HEK293T (cell line): Measurements from ENCODE around the gene FLNA.

Experiments used
- CTCF ChIA-PET: fragments of 350-600 bp; formaldehyde crosslinking; extraction: SDS; loops from one replicate; lab custom pipeline; 2021; ENCODE audit warnings: antibody characterized with exemption, inconsistent platforms; lab: Yijun Ruan, JAX
- POLR2A ChIA-PET: fragments of 350-600 bp; formaldehyde crosslinking; extraction: SDS; loops from one replicate; lab custom pipeline; 2020; ENCODE audit warnings: antibody characterized with exemption, inconsistent platforms; lab: Yijun Ruan, JAX
- DNase-seq: peaks from one replicate; pipeline ENCODE4 v3.0.0; 2012; ENCODE audit warnings: mixed read lengths; ENCODE audit errors: extremely low spot score
- ARNT ChIP-seq: fragments of 450-650 bp; IDR thresholded peaks from 2 replicates; pipeline ENCODE4 v1.6.1; 2017; ENCODE audit warnings: mild to moderate bottlenecking
- BHLHE40 ChIP-seq: fragments of 450-650 bp; IDR thresholded peaks from 2 replicates; pipeline ENCODE4 v1.6.1; 2016; ENCODE audit warnings: mild to moderate bottlenecking, moderate library complexity, borderline replicate concordance
- CTBP1 ChIP-seq: fragments of 450-650 bp; IDR thresholded peaks from 2 replicates; pipeline ENCODE4 v1.6.1; 2016; ENCODE audit warnings: borderline replicate concordance
- ELF4 ChIP-seq: fragments of 450-650 bp; IDR thresholded peaks from 2 replicates; pipeline ENCODE4 v1.6.1; 2017; ENCODE audit warnings: antibody characterized with exemption
- FOXA1 ChIP-seq: fragments of 450-650 bp; IDR thresholded peaks from 2 replicates; pipeline ENCODE4 v1.6.1; 2016; ENCODE audit warnings: mild to moderate bottlenecking
- FOXK2 ChIP-seq: fragments of 450-650 bp; IDR thresholded peaks from 2 replicates; pipeline ENCODE4 v1.6.1; 2016; ENCODE audit warnings: mild to moderate bottlenecking
- FOXM1 ChIP-seq: fragments of 450-650 bp; IDR thresholded peaks from 2 replicates; pipeline ENCODE4 v1.6.1; 2017; ENCODE audit warnings: mild to moderate bottlenecking, borderline replicate concordance
- HDGF ChIP-seq: fragments of 450-650 bp; IDR thresholded peaks from 2 replicates; pipeline ENCODE4 v1.6.1; 2017; ENCODE audit warnings: antibody characterized with exemption, borderline replicate concordance
- L3MBTL2 ChIP-seq: fragments of 450-650 bp; conservative IDR thresholded peaks from 2 replicates; pipeline ENCODE4 v1.6.1; 2016; ENCODE audit warnings: mild to moderate bottlenecking
- LEF1 ChIP-seq: fragments of 450-650 bp; IDR thresholded peaks from 2 replicates; pipeline ENCODE4 v1.6.1; 2017; ENCODE audit warnings: mild to moderate bottlenecking, borderline replicate concordance
- NFRKB ChIP-seq: fragments of 450-650 bp; IDR thresholded peaks from 2 replicates; pipeline ENCODE4 v1.6.1; 2016; ENCODE audit warnings: mild to moderate bottlenecking, moderate library complexity
- PKNOX1 ChIP-seq: fragments of 450-650 bp; IDR thresholded peaks from 2 replicates; pipeline ENCODE4 v1.6.1; 2016
- SP1 ChIP-seq: fragments of 450-650 bp; IDR thresholded peaks from 2 replicates; pipeline ENCODE4 v1.6.1; 2017
- SUZ12 ChIP-seq: fragments of 450-650 bp; IDR thresholded peaks from 2 replicates; pipeline ENCODE4 v1.6.1; 2016; ENCODE audit warnings: mild to moderate bottlenecking
- TARDBP ChIP-seq: fragments of 450-650 bp; IDR thresholded peaks from 2 replicates; pipeline ENCODE4 v1.6.1; 2016
- ZNF384 ChIP-seq: fragments of 450-650 bp; IDR thresholded peaks from 2 replicates; pipeline ENCODE4 v1.6.1; 2016

Gene FLNA

GRCh38 chrX:154380153-154380552 is 5.7 kb upstream of the FLNA start:
- TF ChIP-seq PKNOX1 (no peak), ZNF384 (no peak), L3MBTL2 (no peak)
- no peak for DNase-seq
- POLR2A ChIA-PET, result interaction anchor here (1.6 kb wide), 1 partner anchor 18 kb away, joined by 5 read pairs; the partner anchor contains the start of gene RPL10
- CTCF ChIA-PET, result no interaction called here

DNA sequence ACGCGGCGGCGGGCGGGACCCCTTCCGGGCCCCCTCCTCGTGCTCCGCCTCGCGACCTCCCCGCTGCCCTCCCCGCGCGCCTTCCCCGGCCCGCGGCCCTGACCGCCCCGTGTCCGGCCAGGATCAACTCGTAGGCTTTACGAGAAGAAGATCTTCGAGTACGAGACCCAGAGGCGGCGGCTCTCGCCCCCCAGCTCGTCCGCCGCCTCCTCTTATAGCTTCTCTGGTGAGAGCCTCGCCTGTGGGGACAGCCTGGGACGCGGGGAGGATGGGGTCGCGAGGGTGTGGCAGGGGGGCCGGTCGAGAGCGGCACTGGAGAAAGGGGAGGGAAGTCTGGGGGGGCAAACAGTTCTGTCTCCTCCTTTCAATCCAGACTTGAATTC is 5.1 kb upstream of the FLNA start:
- DNase-seq, result no peak
- POLR2A ChIA-PET, result interaction anchor here (1.3 to 1.6 kb wide), 2 partner anchors 9 to 18 kb away, joined by 4 to 5 read pairs; partner anchors contain the start of gene RPL10
- TF ChIP-seq L3MBTL2, result peak; percentile 36; the same call in 1 of the 2 replicates
- TF ChIP-seq BHLHE40, result no peak
- CTCF ChIA-PET, result no interaction called here

- TF ChIP-seq L3MBTL2, result no peak
- TF ChIP-seq FOXK2, result no peak
- no peak for TF ChIP-seq FOXM1
- TF ChIP-seq HDGF, result 0 out of 2 replicates have a peak, but pooled peaks have one; percentile 15
- no peak for TF ChIP-seq PKNOX1
- no peak for TF ChIP-seq ARNT
- ChIA-PET POLR2A (interaction anchor here (0.7 to 1.6 kb wide), 4 partner anchors 8 to 111 kb away, joined by 3 to 5 read pairs (median 4); partner anchors contain the start of genes RPL10 and SLC10A3), CTCF (no interaction called here)
- DNase-seq, result peak; percentile 94
Measured at GRCh38 chrX:154378799-154379568, 4.5 kb upstream of the FLNA start, which contains the start of gene EMD. EMD (plus strand) TSS chrX:154379295; CDS start chrX:154379485, 190 bp downstream.

- ChIA-PET CTCF (no interaction called here), POLR2A (interaction anchor here (0.6 to 1.6 kb wide), 7 partner anchors 7 to 112 kb away, joined by 3 to 6 read pairs (median 4); partner anchors contain the start of genes RPL10 and SLC10A3)
- DNase-seq, result no peak
- TF ChIP-seq SP1, result no peak
- no peak for TF ChIP-seq BHLHE40
- TF ChIP-seq FOXM1, result no peak
- no peak for TF ChIP-seq ZNF384
- no peak for TF ChIP-seq FOXA1
- no peak for TF ChIP-seq PKNOX1
- TF ChIP-seq FOXK2, result no peak
- no peak for TF ChIP-seq NFRKB
- no peak for TF ChIP-seq TARDBP
- no peak for TF ChIP-seq LEF1
- peak; percentile 83; the same call in 1 of the 2 replicates for TF ChIP-seq HDGF
- TF ChIP-seq ARNT, result peak; percentile 87
- TF ChIP-seq ELF4, result no peak
- TF ChIP-seq CTBP1, result no peak
- no peak for TF ChIP-seq SUZ12
- TF ChIP-seq L3MBTL2, result peak; percentile 79
Measured at GRCh38 chrX:154378059-154378798, 3.8 kb upstream of the FLNA start.

DNA sequence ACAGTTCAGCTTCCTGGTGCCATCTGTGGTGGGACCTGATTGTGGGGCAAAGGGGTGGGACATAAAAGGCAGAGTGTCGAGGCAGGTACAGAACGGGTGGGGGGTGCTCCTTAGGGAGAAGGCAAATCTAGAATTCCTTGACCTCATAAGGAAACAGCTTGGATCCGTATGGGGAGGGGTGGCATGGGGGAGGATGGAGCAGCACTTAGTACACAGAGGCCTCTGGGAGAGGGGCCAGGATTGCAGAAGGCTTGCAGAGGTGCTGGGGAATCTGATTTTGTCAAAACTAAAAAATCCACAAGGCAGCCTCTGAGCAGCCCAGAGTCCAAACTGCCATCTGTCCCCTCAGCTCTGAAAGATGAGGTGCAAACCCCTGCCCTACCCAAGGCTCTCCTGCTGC is 2.3 kb upstream of the FLNA start:
- ChIA-PET CTCF (no interaction called here), POLR2A (interaction anchor here (1.6 kb wide), 1 partner anchor 21 kb away, joined by 6 read pairs; the partner anchor contains the start of gene RPL10)
- DNase-seq, result no peak
- TF ChIP-seq ZNF384 (no peak), NFRKB (no peak), BHLHE40 (no peak), SUZ12 (no peak), CTBP1 (no peak)

DNA sequence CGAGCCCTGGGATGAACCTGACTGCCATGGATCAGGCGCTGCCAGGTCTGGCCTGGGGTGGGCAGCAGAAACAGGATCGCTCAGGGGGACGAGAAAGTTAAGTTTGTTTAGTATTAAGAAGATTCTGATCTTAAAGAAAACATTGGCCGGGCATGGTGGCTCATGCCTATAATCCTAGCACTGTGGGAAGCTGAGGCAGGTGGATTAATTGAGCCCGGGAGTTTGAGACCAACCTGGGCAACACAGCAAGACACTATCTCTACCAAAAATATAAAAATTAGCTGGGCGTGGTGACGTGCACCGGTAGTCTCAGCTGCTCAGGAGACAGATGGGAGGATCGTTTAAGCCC is 696 bp upstream of the FLNA start:
- CTCF ChIA-PET, result interaction anchor here (0.7 kb wide), 1 partner anchor 135 kb away, joined by 3 read pairs; no protein-coding TSS in a partner anchor
- POLR2A ChIA-PET, result interaction anchor here (1.6 kb wide), 2 partner anchors 8 to 152 kb away, joined by 3 read pairs; no protein-coding TSS in a partner anchor
- TF ChIP-seq SP1 (no peak), SUZ12 (no peak), CTBP1 (no peak), ELF4 (no peak), FOXM1 (no peak), FOXA1 (no peak), TARDBP (no peak), ZNF384 (no peak), HDGF (no peak), BHLHE40 (no peak), LEF1 (no peak), L3MBTL2 (no peak), FOXK2 (no peak), ARNT (no peak), NFRKB (no peak), PKNOX1 (no peak)
- no peak for DNase-seq
